IMR-90 (cell line): ENCODE results near the gene PXN. TPM values are rescaled to one million over a fixed set of nuclear protein-coding genes. Genes with fewer than 3 reads are reported as not detected.

Experiments
- ATAC-seq: fragments of 200-7000 bp; cut with Tn5 transposase; 2 replicates; pipeline ENCODE4 v1.9.1; 2020; ENCODE audit warnings: low read depth, mild to moderate bottlenecking, moderate library complexity
- BruUV-seq: library from RNA; stranded (reverse); fragments of 400-500 nt; replicated peaks from 2 replicates; lab custom pipeline; 2021; lab: Mats Ljungman, UMichigan
- CTCF ChIA-PET: fragments of 300-600 bp; formaldehyde crosslinking; extraction: SDS; loops from one replicate; lab custom pipeline; 2021; ENCODE audit warnings: antibody characterized with exemption; lab: Yijun Ruan, JAX
- POLR2A ChIA-PET: fragments of 300-600 bp; sonication (Branson Sonifier 250); formaldehyde crosslinking; loops from one replicate; lab custom pipeline; 2022; ENCODE audit warnings: antibody characterized with exemption; ENCODE audit not compliant: unreplicated experiment; lab: Charles Lee
- DNase-seq: peaks from one replicate; pipeline ENCODE4 v3.0.0; 2013
- H2AFZ ChIP-seq: replicated peaks from 2 replicates; pipeline ENCODE3; 2013; ENCODE audit warnings: low read length, mild to moderate bottlenecking; ENCODE audit not compliant: poor library complexity
- H2AK5ac ChIP-seq: 2 replicates; pipeline ENCODE4 v1.6.1; 2013; ENCODE audit warnings: low read depth, low read length, inconsistent platforms
- H2AK9ac ChIP-seq: replicated peaks from 2 replicates; pipeline ENCODE3; 2013; ENCODE audit warnings: mild to moderate bottlenecking, low read depth, low read length, moderate library complexity; ENCODE audit not compliant: poor library complexity
- H2BK120ac ChIP-seq: 2 replicates; pipeline ENCODE4 v1.6.1; 2013; ENCODE audit warnings: low read depth, low read length, inconsistent platforms
- H2BK15ac ChIP-seq: 3 replicates; pipeline ENCODE4 v1.6.1; 2013; ENCODE audit warnings: low read depth, low read length, inconsistent platforms
- H2BK20ac ChIP-seq: 2 replicates; pipeline ENCODE4 v1.6.1; 2013; ENCODE audit warnings: low read depth, mild to moderate bottlenecking, inconsistent platforms, low read length, moderate library complexity
- H2BK5ac ChIP-seq: 2 replicates; pipeline ENCODE4 v1.6.1; 2013; ENCODE audit warnings: mild to moderate bottlenecking, low read depth, low read length, inconsistent platforms; ENCODE audit not compliant: poor library complexity, severe bottlenecking
- H3K14ac ChIP-seq: replicated peaks from 2 replicates; pipeline ENCODE4 v1.6.1; 2013; ENCODE audit warnings: low read depth, low read length, inconsistent platforms
- H3K18ac ChIP-seq: 2 replicates; pipeline ENCODE4 v1.6.1; 2013; ENCODE audit warnings: low read depth, low read length, control low read depth
- H3K23ac ChIP-seq: 2 replicates; pipeline ENCODE4 v1.6.1; 2013; ENCODE audit warnings: low read depth, low read length, inconsistent platforms
- H3K27ac ChIP-seq: 2 replicates; pipeline ENCODE4 v1.5.1; 2013; ENCODE audit warnings: mild to moderate bottlenecking, control low read depth, low read length; ENCODE audit not compliant: insufficient read depth
- H3K27me3 ChIP-seq: 2 replicates; pipeline ENCODE4 v1.6.1; 2013; ENCODE audit warnings: low read length; ENCODE audit not compliant: control insufficient read depth, insufficient read depth
- H3K36me3 ChIP-seq: 2 replicates; pipeline ENCODE4 v1.6.1; 2013; ENCODE audit warnings: low read length, mixed read lengths; ENCODE audit not compliant: control insufficient read depth, insufficient read depth
- H3K4ac ChIP-seq: 2 replicates; pipeline ENCODE4 v1.6.1; 2013; ENCODE audit warnings: low read depth, low read length, inconsistent platforms
- H3K4me1 ChIP-seq: 2 replicates; pipeline ENCODE4 v1.6.1; 2013; ENCODE audit warnings: low read length, mixed read lengths; ENCODE audit not compliant: control insufficient read depth, insufficient read depth
- H3K4me2 ChIP-seq: 2 replicates; pipeline ENCODE4 v1.6.1; 2013; ENCODE audit warnings: low read depth, mild to moderate bottlenecking, control low read depth, low read length, moderate library complexity
- H3K4me3 ChIP-seq: 2 replicates; pipeline ENCODE4 v1.5.1; 2013; ENCODE audit warnings: low read depth, mild to moderate bottlenecking, control low read depth, low read length, moderate library complexity; ENCODE audit not compliant: insufficient read depth
- H3K56ac ChIP-seq: 2 replicates; pipeline ENCODE4 v1.6.1; 2013; ENCODE audit warnings: low read length, inconsistent platforms; ENCODE audit not compliant: insufficient read depth; ENCODE audit errors: extremely low read depth
- H3K79me1 ChIP-seq, 2 experiments: 2 replicates each; pipeline ENCODE4 v1.6.1; 2013; ENCODE audit warnings: low read length in 2 of 2, inconsistent platforms in 1 of 2, low read depth in 1 of 2
- H3K9ac ChIP-seq: 2 replicates; pipeline ENCODE4 v1.6.1; 2013; ENCODE audit warnings: low read depth, low read length, control low read depth
- H3K9me1 ChIP-seq: 2 replicates; pipeline ENCODE4 v1.6.1; 2013; ENCODE audit warnings: low read length, inconsistent platforms; ENCODE audit not compliant: insufficient read depth
- H3K9me3 ChIP-seq: 2 replicates; pipeline ENCODE4 v1.6.1; 2013; ENCODE audit warnings: low read length; ENCODE audit not compliant: control insufficient read depth, insufficient read depth
- H4K20me1 ChIP-seq: 2 replicates; pipeline ENCODE4 v1.6.1; 2013; ENCODE audit warnings: low read length, inconsistent platforms; ENCODE audit not compliant: insufficient read depth
- H4K5ac ChIP-seq: 2 replicates; pipeline ENCODE4 v1.6.1; 2013; ENCODE audit warnings: mild to moderate bottlenecking, low read depth, low read length, control low read depth
- H4K8ac ChIP-seq, 2 experiments: 2 replicates each; pipeline ENCODE4 v1.6.1; 2013; ENCODE audit warnings: low read depth in 2 of 2, low read length in 2 of 2, control low read depth in 1 of 2, inconsistent platforms in 1 of 2
- H4K91ac ChIP-seq: 2 replicates; pipeline ENCODE4 v1.6.1; 2013; ENCODE audit warnings: low read depth, low read length, inconsistent platforms; ENCODE audit not compliant: insufficient read depth
- FOS ChIP-seq: fragments of 150-350 bp; IDR thresholded peaks from 2 replicates; pipeline ENCODE4 v1.6.1; 2016; ENCODE audit warnings: low read depth, low read length
- NFE2L2 ChIP-seq: fragments of 150-350 bp; IDR thresholded peaks from 2 replicates; pipeline ENCODE4 v1.6.1; 2016; ENCODE audit warnings: low read depth, mild to moderate bottlenecking, low read length
- USF2 ChIP-seq: fragments of 150-350 bp; IDR thresholded peaks from 2 replicates; pipeline ENCODE4 v1.6.1; 2017; ENCODE audit warnings: mild to moderate bottlenecking, antibody characterized with exemption, low read length, low read depth
- WGBS, 2 experiments: methylation state at CpG; one replicate each; pipeline versions ENCODE4 v1.1.5 to v1.1.7; 2013; ENCODE audit warnings: missing lambda C conversion rate in 2 of 2; ENCODE audit not compliant: insufficient read length in 1 of 2; ENCODE audit errors: extremely low coverage in 2 of 2; 5-methylcytosine and 5-hydroxymethylcytosine counted together
- dilution Hi-C: fragments of 300-500 bp; cut with HindIII; formaldehyde crosslinking; loops from one replicate; pipeline ENCODE4 v1.14.3; 2018; ENCODE audit warnings: low sequenced_read_pairs; ENCODE audit not compliant: unreplicated experiment
- in situ Hi-C: fragments of 300-500 bp; cut with MboI; formaldehyde crosslinking; loops from 3 replicates; pipeline ENCODE4 v1.14.3; 2019; ENCODE audit warnings: low sequenced_read_pairs, inconsistent platforms, mixed read lengths
- intact Hi-C: fragments of 100-400 bp; cut with micrococcal nuclease; formaldehyde crosslinking; loops from 2 replicates; pipeline ENCODE4 v1.10.0; 2022
- polyA plus RNA-seq, 3 experiments: library from polyadenylated mRNA; depleted of rRNA; stranded (reverse); fragments of >200 nt; gene quantifications; 2 replicates each; pipeline ENCODE4 v1.2.3, GENCODE V29; 2012; ENCODE audit warnings: low replicate concordance in 1 of 3
- total RNA-seq: library from RNA; depleted of rRNA; stranded (reverse); fragments of >200 nt; gene quantifications from 2 replicates; pipeline ENCODE4 v1.2.3, GENCODE V29; 2012

The PXN gene
- total and polyA plus RNA-seq, 2 of the 4 experiments (the other 2 are of a cell fraction): 46.6 to 134 TPM

DNA sequence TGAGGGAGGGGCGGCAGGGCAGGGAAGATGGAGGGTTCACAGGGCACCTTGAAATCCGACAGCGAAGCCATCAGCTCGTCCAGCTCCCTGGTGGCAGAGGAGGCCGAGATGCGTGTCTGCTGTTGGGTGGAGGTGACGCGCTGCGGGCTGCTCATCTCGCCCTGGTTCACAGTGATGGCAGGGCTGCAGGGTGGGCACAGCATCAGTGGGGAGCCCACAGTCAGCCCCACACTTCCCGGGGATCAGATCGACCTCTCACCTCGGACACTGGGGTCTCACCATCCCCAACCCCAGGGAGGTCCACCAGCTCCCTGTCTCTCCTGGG lies 44.0 kb downstream of the PXN start:
- no peak overlapping the region for H3K4me2 ChIP-seq
- H3K23ac ChIP-seq: no peak overlapping the region
- DNase-seq (no peak), ATAC-seq (no peak)
- no peak overlapping the region for H2BK20ac ChIP-seq
- peaks cover 33 to 81% of the 10 kb centered on the region in 2 experiments for H3K79me1 ChIP-seq
- H2BK15ac ChIP-seq: no peak overlapping the region
- H4K20me1 ChIP-seq: peaks cover 36% of the 10 kb centered on the region
- H2AFZ ChIP-seq: peak overlapping the region; percentile 67
- H3K27me3 ChIP-seq: no peaks in the 10 kb centered on the region
- H3K14ac ChIP-seq: no peak overlapping the region
- dilution Hi-C loops (no loop called here), in situ Hi-C loops (no loop called here), intact Hi-C loops (no loop called here)
- H3K36me3 ChIP-seq: peaks cover 62% of the 10 kb centered on the region
- no peak overlapping the region for H3K4ac ChIP-seq
- H3K4me3 ChIP-seq: no peak overlapping the region
- H4K8ac ChIP-seq: no peak overlapping the region
- no peak overlapping the region for H2AK9ac ChIP-seq
- no peak overlapping the region for H2BK120ac ChIP-seq
- BruUV-seq: no TSS peak
- H3K18ac ChIP-seq: no peak overlapping the region
- no peak overlapping the region for H2BK5ac ChIP-seq
- no peak overlapping the region for H3K27ac ChIP-seq
- no peaks in the 10 kb centered on the region for H3K9me1 ChIP-seq
- TF ChIP-seq USF2: no peak
- no peak for TF ChIP-seq FOS
- no peak for TF ChIP-seq NFE2L2
- H3K4me1 ChIP-seq: peaks cover 9% of the 10 kb centered on the region
- POLR2A ChIA-PET: interaction anchor here (1.7 kb wide), 1 partner anchor 21 kb away, joined by 8 read pairs; the partner anchor contains the start of gene RPLP0
- no peak overlapping the region for H3K56ac ChIP-seq
- H3K9ac ChIP-seq: no peak overlapping the region
- H2AK5ac ChIP-seq: no peak overlapping the region
- H4K5ac ChIP-seq: no peak overlapping the region
- no peak overlapping the region for H4K91ac ChIP-seq
- CTCF ChIA-PET: interaction anchor here (1.0 kb wide), 1 partner anchor 21 kb away, joined by 3 read pairs; the partner anchor contains the start of gene RPLP0
- WGBS, 2 experiments: 95% methylated on average over 4 of the region's 13 CpGs; no CpG with 5 or more reads in 1 of the 2 experiments
- no peaks in the 10 kb centered on the region for H3K9me3 ChIP-seq
